Erythroblast (primary cell): ENCODE measurements around the gene TTF2.
"Not testable (repeated sequence)": the region's sequence is repeated elsewhere in the genome, so short reads cannot be mapped to it uniquely, and the experiment has no call there.

Experiments
- GATA1 ChIP-seq: IDR thresholded peaks from 2 replicates; pipeline ENCODE4 v1.6.1; 2011; ENCODE audit warnings: low read depth, mild to moderate bottlenecking, control low read depth, low read length, moderate library complexity
- POLR2A ChIP-seq: IDR thresholded peaks from 2 replicates; pipeline ENCODE4 v1.6.1; 2011; ENCODE audit warnings: mild to moderate bottlenecking, low read length

GRCh38 chr1:117151305-117151704, 91.2 kb downstream of the TTF2 start:
- TF ChIP-seq POLR2A, GATA1: not testable (repeated sequence)
